GM12873 (cell line): ENCODE data around the gene PDCL3.

Source experiments
- CTCF ChIP-seq: IDR thresholded peaks from 2 replicates; pipeline ENCODE4 v1.5.1; 2012; ENCODE audit warnings: low read depth, mild to moderate bottlenecking, moderate library complexity, low read length, control low read depth; ENCODE audit not compliant: insufficient read depth; ENCODE audit errors: missing control alignments

The PDCL3 gene

GRCh38 chr2:100562613-100563406 lies at the start of gene PDCL3:
PDCL3 (plus strand) TSS chr2:100562993; CDS start chr2:100563068, 75 bp downstream.
- peak; percentile 13 for TF ChIP-seq CTCF

- no peak for TF ChIP-seq CTCF
Observed at GRCh38 chr2:100513650-100514049, 49.1 kb upstream of the PDCL3 start.

GRCh38 chr2:100517556-100517955 lies 45.2 kb upstream of the PDCL3 start:
- no peak for TF ChIP-seq CTCF

- no peak for TF ChIP-seq CTCF
Observed at GRCh38 chr2:100518801-100519200, 44.0 kb upstream of the PDCL3 start.

GRCh38 chr2:100520224-100520623 lies 42.6 kb upstream of the PDCL3 start:
- TF ChIP-seq CTCF, result no peak

GRCh38 chr2:100522430-100522829 lies 40.4 kb upstream of the PDCL3 start:
- TF ChIP-seq CTCF, result no peak

GRCh38 chr2:100524331-100524730 lies 38.5 kb upstream of the PDCL3 start:
- no peak for TF ChIP-seq CTCF
